Breast epithelium (tissue), 3 donors: ENCODE data around the gene RCAN1.

Experiments
- CTCF ChIP-seq, 3 donors: fragments of 450-650 bp; IDR thresholded peaks; one replicate each; pipeline ENCODE4 v1.5.1; 2016 to 2017; ENCODE audit warnings: antibody characterized with exemption in 3 of 3, mild to moderate bottlenecking in 3 of 3, moderate library complexity in 3 of 3
- POLR2A ChIP-seq: fragments of 450-650 bp; IDR thresholded peaks from one replicate; pipeline ENCODE4 v1.6.1; 2016; ENCODE audit warnings: antibody characterized with exemption, mild to moderate bottlenecking, moderate library complexity
- POLR2AphosphoS5 ChIP-seq, 3 donors: sonication (generic); formaldehyde crosslinking; IDR thresholded peaks; one replicate each; pipeline ENCODE4 v1.6.1; 2017; ENCODE audit warnings: antibody characterized with exemption in 3 of 3

- TF ChIP-seq CTCF (IDR thresholded peaks at IDR 0.05) (no peak), POLR2A (no peak), POLR2AphosphoS5 (IDR thresholded peaks at IDR 0.05) (no peak)
Measured at GRCh38 chr21:34513129-34513675, 101.7 kb downstream of the RCAN1 start.
